ENCODE data around the gene GPS2. TPM values are rescaled to one million over a fixed set of nuclear protein-coding genes. Genes with fewer than 3 reads are reported as not detected.

The GPS2 gene
- total RNA-seq, 1 donor from 2014 or later: 22.4 TPM

GRCh38 chr17:7311110-7311705, 4.0 kb downstream of the GPS2 start:
- FAIRE-seq (no peak), DNase-seq (ENCODE audit: low read depth) (no peak)
- Histone ChIP-seq H3K27me3 (ENCODE audit: control insufficient read depth, insufficient read depth, low read length) (no peaks in the 10 kb centered on the region), H3K4me3 (ENCODE audit: low read depth, low read length) (no peak overlapping the region), H3K36me3 (ENCODE audit: control insufficient read depth, insufficient read depth, low read length) (peaks cover 21% of the 10 kb centered on the region)
- TF ChIP-seq CTCF (IDR thresholded peaks at IDR 0.05; ENCODE audit: insufficient read depth, low read length, severe bottlenecking): no peak

DNA sequence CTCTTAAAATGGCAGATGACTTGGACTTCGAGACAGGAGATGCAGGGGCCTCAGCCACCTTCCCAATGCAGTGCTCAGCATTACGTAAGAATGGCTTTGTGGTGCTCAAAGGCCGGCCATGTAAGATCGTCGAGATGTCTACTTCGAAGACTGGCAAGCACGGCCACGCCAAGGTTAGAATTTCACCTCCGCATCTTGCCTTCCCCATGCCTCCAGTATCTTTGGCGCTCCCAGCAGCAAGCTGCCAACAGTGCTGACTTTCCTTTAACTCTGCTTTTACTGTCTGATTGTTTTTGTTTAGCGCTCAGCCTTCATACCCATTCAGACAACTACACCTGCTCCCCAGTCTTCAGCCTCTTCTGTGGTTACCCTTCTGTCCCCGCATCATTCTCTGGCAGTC, 5.5 kb downstream of the GPS2 start:
- peaks cover 20% of the 10 kb centered on the region for H3K36me3 ChIP-seq (ENCODE audit: control insufficient read depth, insufficient read depth, low read length)
- no peak for DNase-seq (ENCODE audit: low read depth)
- H3K27me3 ChIP-seq (ENCODE audit: control insufficient read depth, insufficient read depth, low read length): no peaks in the 10 kb centered on the region
- no peak for FAIRE-seq
- H3K4me3 ChIP-seq (ENCODE audit: low read depth, low read length): no peak overlapping the region
- no peak for TF ChIP-seq CTCF (IDR thresholded peaks at IDR 0.05; ENCODE audit: insufficient read depth, low read length, severe bottlenecking)

DNA sequence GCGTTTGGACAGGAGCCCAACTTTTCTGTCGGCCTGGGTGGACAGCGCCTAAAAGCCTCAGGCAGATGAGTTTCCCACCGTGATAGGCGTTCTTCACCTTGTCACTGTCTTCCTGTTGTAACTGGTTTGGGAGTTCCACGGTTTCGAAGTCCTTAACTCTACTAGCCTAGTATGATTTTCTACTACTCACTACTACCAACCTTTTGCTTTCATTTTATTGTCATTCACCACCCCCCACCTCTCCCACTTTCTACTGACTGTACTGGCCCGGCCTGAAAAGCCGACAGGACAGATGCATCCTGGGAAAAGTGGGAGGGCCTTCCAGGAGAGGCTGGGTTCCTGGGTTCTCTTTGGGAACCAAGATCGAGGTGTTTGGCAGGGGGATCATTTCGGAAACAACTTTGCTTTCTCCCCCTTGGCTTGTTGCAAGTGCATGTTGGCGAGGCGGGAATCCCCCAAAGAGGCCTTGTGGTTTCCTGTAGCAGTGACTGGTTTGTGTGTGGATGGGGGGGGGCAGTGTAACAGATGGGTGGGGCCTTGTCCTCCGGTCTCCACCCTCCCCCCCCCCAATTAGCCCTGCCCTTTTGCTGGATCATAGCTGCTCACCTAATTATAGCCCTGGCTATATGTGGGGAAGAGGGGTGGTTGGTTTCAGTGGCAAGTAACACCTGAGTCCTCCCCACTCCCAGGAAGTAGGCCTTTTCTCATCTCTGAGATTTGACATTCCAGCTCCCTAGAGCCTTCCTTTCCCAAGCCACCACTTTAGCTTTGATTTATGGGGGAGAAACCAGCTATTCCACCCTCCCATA, 6.3 kb downstream of the GPS2 start:
- DNase-seq (ENCODE audit: low read depth) (peak; percentile 78), FAIRE-seq (peak; percentile 87)
- no peaks in the 10 kb centered on the region for H3K27me3 ChIP-seq (ENCODE audit: control insufficient read depth, insufficient read depth, low read length)
- H3K4me3 ChIP-seq (ENCODE audit: low read depth, low read length): peak overlapping the region; percentile 82
- TF ChIP-seq CTCF (IDR thresholded peaks at IDR 0.05; ENCODE audit: insufficient read depth, low read length, severe bottlenecking): no peak
- peaks cover 20% of the 10 kb centered on the region for H3K36me3 ChIP-seq (ENCODE audit: control insufficient read depth, insufficient read depth, low read length)

- Histone ChIP-seq H3K27me3 (ENCODE audit: control insufficient read depth, insufficient read depth, low read length) (no peaks in the 10 kb centered on the region), H3K36me3 (ENCODE audit: control insufficient read depth, insufficient read depth, low read length) (peaks cover 18% of the 10 kb centered on the region), H3K4me3 (ENCODE audit: low read depth, low read length) (peak overlapping the region; percentile 82)
- no peak for TF ChIP-seq CTCF (IDR thresholded peaks at IDR 0.05; ENCODE audit: insufficient read depth, low read length, severe bottlenecking)
- DNase-seq (ENCODE audit: low read depth) (no peak), FAIRE-seq (no peak)
Measured at GRCh38 chr17:7307686-7308624, 7.2 kb downstream of the GPS2 start.

DNA sequence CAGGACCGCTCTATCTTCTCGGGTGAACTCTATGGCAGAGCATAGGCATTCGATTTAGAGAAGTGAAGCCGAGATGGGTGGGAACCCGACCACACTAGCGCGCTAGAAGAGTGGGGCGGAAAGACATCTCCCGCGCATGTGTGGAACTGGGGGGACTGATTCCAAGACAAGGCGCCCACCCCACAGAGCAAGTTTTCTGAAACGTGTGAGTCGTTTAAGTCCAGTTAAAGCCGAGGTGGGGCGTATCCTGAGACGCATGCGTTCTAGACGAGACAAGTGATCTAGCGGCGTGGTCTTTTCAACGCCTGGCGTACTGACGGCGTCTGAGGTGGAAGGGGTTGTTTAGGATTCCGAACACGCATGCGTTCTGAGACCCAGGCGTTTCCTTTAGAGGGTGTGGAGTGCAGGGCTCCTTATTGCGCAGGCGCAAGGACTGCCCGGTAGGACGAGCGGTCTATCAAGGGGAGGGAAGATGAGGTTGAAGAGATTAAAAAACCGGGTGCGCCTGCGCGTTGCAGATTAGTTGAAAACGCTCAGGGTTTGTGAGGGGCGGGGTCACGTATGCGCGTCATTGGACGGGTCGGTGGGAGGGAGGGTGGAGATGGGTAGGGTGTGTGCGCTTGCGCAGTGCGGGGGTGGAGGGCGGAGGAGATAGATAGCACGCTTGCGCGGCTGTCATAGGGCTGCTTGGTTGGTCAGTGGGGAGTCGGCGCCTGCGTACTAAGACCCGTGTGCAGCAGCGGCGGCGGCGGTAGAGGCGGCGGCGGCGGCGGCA, 8.1 kb downstream of the GPS2 start, which contains the start of gene EIF5A:
TSS of gene EIF5A (plus strand) at position 718 of the 775 bp plus-strand sequence. CDS start 2,008 bp downstream, outside the sequence.
- TF ChIP-seq CTCF (IDR thresholded peaks at IDR 0.05; ENCODE audit: insufficient read depth, low read length, severe bottlenecking): no peak
- Histone ChIP-seq H3K36me3 (ENCODE audit: control insufficient read depth, insufficient read depth, low read length) (peaks cover 15% of the 10 kb centered on the region), H3K27me3 (ENCODE audit: control insufficient read depth, insufficient read depth, low read length) (no peaks in the 10 kb centered on the region), H3K4me3 (ENCODE audit: low read depth, low read length) (peak within 1 kb of the TSS; percentile 82)
- FAIRE-seq: peak; percentile 94
- peak; percentile 100 for DNase-seq (ENCODE audit: low read depth)

All from bronchial epithelial cell (primary cell).